GM21423 (cell line): ENCODE data around the gene RENBP.

Experiments
- ATAC-seq: cut with Tn5 transposase; IDR thresholded peaks from one replicate; pipeline ENCODE4 v1.9.1; 2021; ENCODE audit warnings: mild to moderate bottlenecking, moderate library complexity; ENCODE audit not compliant: unreplicated experiment

RENBP gene

DNA sequence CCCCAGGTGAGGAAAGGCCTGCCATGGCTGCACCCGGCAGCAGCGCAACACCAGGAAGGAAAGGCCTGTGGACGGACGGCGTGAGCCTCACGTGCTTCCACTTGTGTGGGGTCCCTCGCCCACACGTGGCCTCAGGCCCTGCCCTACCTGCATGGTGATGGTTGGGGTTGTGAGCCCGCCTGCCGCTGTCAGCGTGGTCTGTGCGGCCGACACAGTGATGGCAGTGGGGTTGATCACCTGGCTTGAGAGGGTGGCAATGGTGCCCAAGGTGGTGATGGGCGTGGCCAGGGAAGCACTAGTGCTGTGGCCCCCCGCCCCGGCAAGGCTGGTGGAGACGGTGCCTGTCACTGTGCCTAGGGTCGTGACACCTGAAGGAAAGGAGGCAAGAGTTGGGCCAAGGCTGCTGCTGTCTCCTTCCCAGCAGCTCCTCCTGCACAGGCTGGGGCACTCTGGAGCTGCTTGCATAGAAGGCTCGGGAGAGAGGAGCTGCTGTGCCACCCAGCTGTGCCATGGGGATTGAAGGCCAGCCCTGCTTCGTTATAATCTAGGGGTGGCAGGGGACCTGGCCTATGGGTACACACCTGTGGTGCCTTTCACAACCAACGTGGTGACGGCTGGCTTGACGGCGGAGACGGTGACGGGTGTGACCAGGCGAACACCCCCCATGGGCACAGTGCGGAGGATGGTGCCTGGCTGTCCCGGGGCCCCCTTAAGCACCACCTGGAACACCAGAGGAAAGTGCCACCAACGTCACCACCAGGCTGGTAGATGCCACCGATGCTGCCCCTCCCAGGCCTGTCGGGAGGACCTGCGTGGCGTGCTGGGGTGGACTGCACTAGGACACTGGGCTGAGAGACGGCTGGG is 11.8 kb upstream of the RENBP start:
- ATAC-seq = no peak

DNA sequence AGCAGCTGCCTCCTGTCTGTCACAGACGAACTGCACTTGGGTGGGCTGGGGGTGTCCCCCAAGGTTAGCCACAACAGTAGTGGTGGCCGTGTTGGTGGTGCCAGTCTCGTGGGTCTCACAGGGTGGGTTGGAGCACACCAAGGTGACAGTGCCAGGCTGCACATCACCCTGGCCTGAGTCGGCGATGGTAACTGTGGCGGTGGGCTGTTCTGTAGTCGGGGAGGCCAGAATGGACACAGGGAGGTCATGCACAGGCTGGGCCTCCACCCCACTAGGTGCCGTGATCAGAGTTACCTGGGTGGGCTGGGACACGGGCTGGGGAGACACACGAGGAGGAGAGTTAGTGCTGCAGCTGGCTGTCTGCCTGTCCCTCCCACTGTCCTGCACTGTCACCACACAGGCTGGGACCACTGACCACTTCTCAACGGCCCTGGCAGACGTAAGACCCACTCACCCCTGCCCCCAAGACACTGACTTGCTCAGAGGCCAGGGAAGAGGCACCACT is 10.8 kb upstream of the RENBP start:
- no peak for ATAC-seq

GRCh38 chrX:153954558-153955227 is 10.2 kb upstream of the RENBP start:
- no peak for ATAC-seq

DNA sequence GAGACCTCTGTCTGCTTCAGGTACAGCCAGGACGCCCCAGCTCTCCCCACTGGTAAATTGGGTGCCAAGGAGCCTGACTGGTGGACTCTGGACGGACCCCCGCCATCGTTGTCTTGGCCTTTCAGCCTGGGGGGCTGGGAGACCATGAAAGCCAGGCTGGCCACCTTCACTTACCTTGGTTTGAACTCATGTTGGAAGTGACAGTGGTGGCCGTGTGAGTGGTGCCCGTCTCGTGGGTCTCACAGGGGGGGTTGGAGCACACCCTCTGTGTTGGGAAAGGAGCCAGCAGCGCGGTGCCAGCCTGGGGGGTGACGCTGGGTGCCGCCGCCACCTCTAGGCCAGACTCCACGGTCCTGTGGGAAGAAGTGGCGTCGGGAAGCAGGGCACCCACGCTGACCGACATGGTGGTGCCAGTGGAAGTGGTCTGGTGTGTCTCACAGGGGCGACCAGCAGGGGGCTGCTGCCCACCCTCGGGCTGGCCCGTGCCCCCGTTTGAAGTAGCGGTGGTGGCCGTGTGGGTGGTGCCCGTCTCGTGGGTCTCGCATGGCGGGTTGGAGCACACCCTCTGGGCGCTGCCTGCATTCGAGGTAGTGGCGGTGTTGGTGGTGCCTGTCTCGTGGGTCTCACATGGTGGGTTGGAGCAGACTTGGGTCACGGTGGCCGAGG is 9.6 kb upstream of the RENBP start:
- ATAC-seq = no peak

DNA sequence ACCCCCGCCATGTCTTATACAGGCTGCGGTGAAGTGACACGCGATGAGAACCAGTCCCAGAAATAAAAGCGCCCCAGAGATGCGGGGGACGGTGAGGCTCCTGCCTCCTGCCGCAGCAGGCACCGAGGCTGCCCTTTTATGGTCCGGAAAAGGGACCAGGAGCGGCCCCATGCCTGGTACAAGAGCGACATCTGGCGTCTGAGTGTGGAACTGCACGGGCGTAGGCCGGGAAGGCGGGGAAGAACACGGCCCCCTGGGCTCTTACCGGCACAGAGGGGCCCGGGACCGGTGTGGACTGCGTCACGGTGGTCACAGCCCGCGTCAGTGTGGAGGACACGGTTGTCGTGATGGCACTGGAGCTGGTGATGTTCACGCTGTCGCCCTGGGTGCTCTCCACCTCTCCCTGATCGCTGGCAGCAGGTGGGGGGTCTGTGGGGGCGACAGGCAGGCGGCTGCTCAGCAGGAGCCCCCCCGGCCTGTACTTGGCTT is 8.9 kb upstream of the RENBP start:
- peak; percentile 43 for ATAC-seq

DNA sequence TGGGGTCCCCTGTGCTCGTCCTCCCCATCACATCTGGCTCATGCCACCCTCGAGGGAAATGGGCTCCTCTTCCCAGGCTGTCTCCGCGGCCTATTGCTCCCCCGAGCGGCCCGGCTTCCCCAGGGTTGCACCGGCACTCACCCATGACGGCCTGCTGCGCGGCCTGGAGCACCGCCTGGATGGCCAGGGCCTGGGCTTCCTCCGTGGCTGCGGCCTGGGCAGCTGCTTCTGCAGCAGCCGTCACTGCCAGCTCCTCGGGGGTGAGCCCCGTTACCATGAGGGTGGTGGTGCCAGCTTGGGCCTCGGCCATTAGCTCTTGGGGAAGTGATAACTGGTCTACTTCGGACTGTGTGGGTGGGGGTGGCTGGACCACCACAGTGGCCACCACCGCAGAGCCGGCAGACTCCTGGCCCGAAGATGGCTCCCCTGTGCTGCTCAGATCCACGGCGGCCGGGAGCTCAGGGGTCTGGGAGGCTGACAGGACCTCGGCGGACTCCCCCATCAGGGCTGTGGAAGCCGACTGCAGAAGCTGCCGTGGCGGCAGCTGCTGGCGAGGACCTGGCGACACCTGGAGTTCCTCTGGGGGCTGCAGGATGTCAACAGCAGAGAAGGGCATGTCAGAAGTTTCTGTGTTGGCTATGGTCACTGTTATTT is 8.1 kb upstream of the RENBP start:
- ATAC-seq = no peak

DNA sequence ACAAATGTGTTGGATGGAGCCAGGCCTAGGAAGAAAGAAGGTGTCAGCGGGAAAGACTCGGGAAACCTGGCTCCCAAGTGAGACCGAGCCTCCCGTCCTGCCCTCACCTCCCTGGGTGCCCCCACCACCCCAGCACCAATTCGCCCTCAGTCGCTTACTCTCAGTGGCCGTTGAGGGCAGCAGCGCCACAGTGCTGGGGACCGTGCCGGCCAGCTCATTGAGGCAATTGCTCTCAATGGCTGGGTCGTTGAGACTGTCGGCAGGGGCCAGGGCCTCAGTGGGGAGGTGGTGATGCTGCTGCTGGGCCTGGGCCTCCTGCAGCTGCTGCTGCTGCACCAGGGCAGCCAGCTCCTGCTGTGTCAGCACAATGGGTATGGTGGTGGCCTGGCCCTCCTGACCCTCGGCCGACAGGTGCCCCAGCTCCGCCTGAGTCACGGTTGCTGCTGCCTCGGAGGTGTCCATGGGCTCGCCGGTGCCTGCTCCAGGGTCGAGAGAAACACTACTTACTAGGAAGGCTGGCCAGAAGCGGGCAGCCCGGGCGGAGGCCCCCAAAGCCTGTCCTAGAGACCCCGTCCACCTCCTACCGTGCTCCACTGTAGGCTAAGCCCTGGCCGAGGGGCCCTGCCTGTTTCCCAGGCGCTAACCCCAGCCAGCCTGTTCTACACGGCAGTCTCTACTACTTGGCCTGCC is 7.4 kb upstream of the RENBP start:
- no peak for ATAC-seq

- no peak for ATAC-seq
These were observed 5.7 kb upstream of the RENBP start for GRCh38 chrX:153950127-153950526.

- no peak for ATAC-seq
These were observed 4.7 kb upstream of the RENBP start for GRCh38 chrX:153948847-153949805.

- ATAC-seq = no peak
These were observed 3.6 kb upstream of the RENBP start for GRCh38 chrX:153948002-153948466.

- peak; percentile 71 for ATAC-seq
These were observed 2.7 kb upstream of the RENBP start for GRCh38 chrX:153947009-153947769.

DNA sequence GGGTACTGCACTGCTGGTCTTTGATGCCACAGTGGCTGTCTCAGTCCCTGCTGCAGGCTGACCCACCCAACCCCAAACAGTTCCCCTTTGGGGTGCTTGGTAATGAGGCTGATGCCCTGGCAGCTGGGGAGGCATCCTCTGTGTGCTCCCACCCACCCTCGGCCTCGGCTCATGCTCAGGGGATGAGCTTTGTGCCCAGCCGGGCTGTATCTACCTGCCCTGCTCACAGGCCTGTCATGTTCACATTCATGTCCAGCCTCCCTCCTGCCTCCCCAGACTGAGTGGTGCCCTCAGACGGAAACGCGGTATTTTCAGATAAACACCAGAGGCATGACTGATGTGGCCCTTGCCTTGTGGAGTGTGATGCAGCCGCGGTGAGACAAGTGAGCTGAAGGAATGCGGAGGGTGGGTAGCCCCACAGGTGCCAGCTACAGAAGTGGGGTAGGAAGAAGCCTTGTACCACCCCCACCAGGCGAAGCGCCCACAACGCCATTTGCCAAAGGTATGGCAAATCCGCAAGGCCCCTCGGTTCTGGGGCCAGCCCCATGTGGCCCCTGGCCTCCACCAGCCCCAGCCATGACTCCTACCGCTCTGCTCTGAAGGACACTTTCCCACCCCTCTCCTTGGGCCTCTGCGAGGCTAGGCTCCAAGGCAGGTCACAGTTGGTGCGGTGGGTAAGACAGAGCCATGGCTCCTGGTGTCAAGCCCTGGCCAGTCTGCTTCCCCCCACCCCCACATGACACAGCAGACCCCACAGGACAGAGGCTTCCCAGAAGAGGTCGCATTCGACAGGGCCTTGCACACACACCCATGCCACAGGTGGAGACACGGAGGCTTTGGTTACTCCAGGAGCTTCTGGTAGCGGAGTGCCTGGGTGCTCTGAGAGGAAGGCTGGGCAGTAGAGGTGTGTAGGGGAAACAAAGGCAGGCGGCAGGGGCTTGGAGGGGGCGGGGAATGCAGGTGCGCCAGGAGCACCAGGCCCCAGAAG is 1.8 kb upstream of the RENBP start:
- no peak for ATAC-seq

DNA sequence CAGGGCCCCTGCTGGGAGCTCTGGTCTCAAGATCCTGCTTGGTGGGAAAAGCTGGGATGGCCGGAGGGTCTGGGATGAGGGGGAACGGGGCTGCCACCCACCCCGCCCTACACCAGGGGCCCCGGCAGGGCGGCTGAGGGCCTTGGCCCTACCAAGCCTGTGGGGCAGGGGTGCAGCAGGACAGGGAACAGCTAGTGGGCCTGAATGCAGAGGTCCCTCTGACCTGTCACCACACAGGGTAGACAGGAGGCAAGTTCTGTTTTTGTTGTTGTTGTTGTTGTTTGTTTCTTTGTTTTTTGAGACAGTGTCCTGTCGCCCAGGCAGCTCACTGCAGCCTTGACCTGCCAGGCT is 332 bp upstream of the RENBP start:
- no peak for ATAC-seq

DNA sequence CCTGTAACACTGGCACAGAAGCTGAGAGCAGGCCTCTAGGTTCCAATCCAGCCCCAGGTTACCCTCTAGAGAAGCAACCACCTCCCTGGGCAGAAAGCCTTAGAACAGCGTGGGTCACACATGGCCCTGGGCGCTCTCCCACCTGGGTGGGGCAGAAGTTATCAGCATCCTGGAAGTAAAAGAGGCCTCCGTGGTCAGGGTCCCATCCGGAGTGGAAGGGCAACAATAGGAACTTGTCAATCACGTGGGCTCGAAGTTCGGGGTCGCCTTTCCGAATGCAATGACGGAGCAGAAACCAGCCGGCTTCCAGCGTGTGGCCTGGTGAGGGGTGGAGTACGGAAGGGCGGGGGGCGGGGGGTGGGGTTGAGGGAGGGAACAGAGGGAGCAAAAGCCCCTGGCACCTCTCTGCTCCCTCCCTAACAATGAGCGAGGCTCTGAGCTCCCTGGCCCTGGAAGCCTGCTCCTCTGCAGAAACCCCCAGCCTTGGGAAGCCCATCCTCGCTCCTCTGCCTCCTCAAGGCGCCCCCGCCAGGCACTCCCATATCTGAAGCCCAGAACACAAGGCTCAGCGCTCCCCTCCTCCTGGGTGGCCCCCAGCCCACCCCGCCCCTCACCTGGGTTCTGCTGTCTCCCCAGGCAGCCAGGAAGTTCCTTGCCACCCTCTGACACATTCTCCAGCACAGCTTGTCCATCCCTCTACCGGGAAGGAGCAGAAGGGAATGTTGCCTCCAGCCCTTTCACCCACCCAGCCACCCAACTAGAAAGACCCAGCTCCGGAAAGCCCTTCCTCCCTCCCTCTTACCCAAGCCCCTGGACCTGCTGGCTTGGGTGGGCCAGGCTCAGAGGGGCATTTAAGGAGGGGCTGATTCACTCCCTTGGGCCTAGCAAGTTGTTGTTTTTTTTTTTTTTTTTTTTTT is 2.8 kb downstream of the RENBP start:
- ATAC-seq = no peak

GRCh38 chrX:153939573-153939972 is 4.9 kb downstream of the RENBP start:
- no peak for ATAC-seq

DNA sequence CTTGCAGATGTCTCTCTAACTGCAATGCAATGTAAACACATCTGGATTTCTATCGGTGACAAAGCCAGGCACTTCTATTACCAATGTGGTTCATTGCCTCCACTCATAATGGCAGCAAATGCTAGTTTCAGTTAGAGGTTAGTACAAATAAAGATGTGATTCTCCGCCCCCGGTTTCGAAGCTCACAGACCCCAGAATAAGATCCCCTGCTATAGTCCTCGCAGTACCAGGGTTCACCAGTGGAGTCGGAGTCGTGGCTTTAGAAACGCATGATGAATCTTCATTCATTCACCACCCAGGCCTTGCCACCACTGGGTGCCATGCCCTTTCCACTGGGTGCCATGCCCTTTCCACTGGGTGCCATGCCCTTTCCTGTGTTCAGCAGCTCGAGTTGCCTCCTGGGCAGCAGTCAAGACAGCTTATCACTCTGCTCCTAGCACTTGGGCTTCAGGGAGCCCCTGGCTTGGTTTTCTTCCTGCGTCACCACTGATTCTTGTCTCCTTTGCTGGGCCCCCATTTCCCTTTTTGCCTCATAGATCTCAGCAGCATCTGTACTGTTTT is 6.1 kb downstream of the RENBP start:
- ATAC-seq = no peak
